DND-41 (cell line): ENCODE data around the gene HSDL2.

Source experiments
- EZH2 ChIP-seq: IDR thresholded peaks from 3 replicates; pipeline ENCODE4 v1.6.1; 2012; ENCODE audit warnings: borderline replicate concordance, low read depth, mild to moderate bottlenecking, moderate library complexity, low read length, inconsistent platforms; ENCODE audit not compliant: severe bottlenecking
- TF ChIP-seq, protein P1 (sequence below): IDR thresholded peaks from 2 replicates; pipeline ENCODE4 v1.5.1; 2012; ENCODE audit warnings: borderline replicate concordance, low read length, moderate library complexity, mild to moderate bottlenecking; ENCODE audit not compliant: poor library complexity, severe bottlenecking; ENCODE audit errors: extremely low read depth

DNA sequence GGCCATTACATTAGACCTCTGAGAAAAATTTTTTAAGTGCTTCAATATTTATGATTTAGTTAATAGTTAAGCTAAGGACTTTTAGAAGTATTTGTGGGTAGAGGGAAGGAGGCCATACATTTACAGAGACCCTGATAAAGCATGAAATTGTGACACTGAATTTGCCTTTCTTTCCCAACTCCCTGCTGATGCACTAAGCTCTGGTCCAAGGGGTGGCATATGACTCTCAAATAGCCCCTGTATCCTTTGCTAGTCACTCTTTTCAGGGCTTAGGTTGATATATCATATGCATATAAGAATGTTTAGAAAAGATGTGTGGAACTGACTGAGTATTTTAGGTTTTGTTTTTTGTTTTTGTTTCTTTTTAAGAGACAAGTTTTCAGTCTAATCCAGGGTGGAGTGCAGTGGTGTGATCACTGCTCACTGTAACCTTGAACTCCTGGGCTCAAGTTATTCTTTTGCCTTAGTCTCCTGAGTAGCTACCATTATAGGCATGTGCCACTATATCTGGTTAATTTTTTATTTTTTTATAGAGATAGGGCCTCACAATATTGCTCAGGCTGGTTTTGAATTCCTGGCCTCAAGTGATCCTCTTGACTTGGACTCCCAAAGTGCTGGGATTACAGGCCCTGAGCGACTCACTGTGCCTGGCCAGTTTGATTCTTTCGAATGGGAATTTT lies 127.2 kb downstream of the HSDL2 start:
- TF ChIP-seq, protein P1, sequence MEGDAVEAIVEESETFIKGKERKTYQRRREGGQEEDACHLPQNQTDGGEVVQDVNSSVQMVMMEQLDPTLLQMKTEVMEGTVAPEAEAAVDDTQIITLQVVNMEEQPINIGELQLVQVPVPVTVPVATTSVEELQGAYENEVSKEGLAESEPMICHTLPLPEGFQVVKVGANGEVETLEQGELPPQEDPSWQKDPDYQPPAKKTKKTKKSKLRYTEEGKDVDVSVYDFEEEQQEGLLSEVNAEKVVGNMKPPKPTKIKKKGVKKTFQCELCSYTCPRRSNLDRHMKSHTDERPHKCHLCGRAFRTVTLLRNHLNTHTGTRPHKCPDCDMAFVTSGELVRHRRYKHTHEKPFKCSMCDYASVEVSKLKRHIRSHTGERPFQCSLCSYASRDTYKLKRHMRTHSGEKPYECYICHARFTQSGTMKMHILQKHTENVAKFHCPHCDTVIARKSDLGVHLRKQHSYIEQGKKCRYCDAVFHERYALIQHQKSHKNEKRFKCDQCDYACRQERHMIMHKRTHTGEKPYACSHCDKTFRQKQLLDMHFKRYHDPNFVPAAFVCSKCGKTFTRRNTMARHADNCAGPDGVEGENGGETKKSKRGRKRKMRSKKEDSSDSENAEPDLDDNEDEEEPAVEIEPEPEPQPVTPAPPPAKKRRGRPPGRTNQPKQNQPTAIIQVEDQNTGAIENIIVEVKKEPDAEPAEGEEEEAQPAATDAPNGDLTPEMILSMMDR, result no peak
- no peak for TF ChIP-seq EZH2
